Stimulated activated CD8-positive, alpha-beta memory T cell treated with anti-CD3 and anti-CD28 coated beads, Interleukin-15, amount 100 ng/mL, for 48 hours (primary cell): ENCODE results near the gene TYMP.

Experiments
- DNase-seq, 2 donors: peaks; one replicate each; pipeline ENCODE4 v3.0.0-alpha.2; 2020; ENCODE audit warnings: low read depth in 2 of 2

The TYMP gene, protein sequence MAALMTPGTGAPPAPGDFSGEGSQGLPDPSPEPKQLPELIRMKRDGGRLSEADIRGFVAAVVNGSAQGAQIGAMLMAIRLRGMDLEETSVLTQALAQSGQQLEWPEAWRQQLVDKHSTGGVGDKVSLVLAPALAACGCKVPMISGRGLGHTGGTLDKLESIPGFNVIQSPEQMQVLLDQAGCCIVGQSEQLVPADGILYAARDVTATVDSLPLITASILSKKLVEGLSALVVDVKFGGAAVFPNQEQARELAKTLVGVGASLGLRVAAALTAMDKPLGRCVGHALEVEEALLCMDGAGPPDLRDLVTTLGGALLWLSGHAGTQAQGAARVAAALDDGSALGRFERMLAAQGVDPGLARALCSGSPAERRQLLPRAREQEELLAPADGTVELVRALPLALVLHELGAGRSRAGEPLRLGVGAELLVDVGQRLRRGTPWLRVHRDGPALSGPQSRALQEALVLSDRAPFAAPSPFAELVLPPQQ

DNA sequence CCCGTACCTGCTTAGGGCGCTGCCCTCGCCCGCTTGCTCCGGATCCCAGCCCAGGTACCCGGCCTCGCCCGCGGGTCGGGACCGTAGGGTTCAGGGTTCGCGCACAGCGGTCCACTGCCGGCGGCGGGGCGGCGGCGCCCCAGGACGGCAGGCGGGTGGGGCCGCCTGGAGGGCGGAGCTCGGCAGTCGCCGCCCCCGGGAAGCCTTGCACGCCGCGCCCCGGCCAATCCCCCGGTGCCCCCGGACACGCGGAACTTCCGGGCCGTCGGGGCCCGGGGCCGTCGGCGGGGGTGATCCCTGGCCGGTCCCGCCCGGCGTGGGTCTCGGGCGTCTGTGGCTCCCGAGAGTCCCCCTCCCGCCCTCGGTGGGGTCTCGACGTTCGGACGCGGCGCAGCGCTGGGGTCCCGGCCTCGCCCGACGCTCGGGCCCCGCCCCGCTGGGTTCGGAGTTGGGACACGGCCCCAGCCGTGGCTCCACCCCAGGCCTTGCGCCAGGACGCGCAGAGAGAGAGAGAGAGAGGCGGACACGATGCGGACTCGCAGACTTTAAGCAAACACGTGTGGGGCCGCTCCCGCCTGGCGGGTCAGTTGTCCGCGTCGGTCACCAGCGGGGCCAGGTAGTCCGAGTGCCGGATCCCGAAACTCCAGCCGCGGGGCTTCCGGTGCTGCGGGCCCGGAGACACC is at the start of gene TYMP:
TSS of gene TYMP (minus strand) at position 116 of the 683 bp plus-strand sequence. CDS start 303 bp downstream, outside the sequence.
- DNase-seq, result peak in 1 of 2 donors; percentile 67

DNA sequence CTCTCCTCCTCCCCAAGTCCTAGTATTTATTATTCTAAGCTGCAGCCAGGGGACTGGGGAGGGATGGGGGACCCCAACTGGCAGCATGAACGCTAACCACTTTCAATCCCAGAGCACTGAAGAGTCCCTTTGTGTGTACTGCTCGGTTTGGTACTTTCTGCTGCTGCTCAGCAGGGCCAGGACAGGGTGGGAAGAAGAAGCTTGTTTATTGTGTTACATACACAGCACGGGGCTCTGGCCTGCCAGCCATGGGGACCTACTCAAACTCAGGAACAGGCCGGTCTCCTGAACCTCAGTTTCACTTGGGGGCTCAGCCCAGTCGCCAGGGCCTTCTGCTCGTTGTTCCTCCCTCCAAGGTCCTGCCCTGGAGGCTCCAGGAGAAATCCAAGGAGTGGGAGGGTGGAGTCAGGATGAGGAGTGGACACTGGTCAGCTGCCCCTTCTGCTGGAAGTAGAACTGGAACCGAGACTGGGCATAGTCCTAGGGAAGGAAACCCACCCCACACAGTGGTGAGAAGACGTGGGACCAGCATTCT is 49.0 kb upstream of the TYMP start:
- no peak for DNase-seq

DNA sequence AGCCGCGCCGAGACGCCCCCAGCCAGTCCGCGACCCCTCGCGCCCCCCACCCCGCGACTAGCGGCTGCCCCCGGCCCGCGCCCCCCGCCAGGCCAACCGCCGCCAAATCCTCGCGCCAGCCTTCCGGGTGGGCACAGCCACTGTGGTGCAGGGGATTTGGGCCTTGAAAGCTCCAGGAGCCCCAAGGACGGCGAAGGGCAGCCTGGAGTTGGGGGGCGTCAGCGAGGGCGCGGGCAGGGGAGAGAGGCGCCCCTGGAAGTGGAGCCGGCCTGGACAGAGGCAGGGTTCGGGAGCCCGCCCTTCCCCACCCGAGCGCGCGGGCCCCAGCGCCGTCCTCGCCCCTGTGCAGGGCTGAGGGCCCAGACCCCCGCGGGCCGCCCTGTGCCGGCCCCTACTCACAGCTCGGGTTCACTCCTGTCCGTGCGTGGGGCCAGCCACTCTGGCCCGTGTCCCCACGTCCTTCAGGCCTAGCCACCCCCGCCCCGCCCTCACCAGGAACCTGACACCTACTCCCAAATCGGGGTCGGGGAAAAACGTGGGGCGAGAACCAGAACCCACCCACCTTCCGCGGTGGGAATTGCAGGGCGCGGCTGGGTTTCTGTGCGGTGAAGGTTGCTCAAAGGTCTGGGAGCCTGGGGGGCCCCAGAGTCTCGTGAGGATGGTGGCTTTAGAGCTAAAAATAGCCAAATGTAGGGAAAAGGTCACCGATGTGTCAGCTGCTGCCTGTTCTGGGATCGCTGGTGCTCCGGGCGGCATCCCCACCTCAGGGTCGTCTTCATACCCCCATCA is 48.4 kb upstream of the TYMP start, which contains the start of gene CPT1B:
TSS of gene CPT1B (minus strand) at position 441 of the 789 bp plus-strand sequence. CDS start 512 bp downstream, outside the sequence.
- DNase-seq, result no peak

DNA sequence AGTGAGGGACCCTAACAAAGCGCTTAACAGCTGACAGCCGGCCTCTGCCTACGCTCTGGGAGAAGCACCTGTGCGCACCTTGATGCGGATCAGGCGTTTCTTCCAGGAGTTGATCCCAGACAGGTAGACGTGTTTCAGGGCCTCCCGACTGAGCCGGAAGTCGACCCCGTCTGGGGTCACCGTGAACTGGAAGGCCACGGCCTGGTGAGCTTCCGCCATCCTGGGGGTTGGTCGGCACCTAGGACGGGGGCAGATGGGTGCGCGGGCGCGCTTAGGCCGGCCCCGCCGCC is 47.8 kb upstream of the TYMP start:
- DNase-seq, result no peak

DNA sequence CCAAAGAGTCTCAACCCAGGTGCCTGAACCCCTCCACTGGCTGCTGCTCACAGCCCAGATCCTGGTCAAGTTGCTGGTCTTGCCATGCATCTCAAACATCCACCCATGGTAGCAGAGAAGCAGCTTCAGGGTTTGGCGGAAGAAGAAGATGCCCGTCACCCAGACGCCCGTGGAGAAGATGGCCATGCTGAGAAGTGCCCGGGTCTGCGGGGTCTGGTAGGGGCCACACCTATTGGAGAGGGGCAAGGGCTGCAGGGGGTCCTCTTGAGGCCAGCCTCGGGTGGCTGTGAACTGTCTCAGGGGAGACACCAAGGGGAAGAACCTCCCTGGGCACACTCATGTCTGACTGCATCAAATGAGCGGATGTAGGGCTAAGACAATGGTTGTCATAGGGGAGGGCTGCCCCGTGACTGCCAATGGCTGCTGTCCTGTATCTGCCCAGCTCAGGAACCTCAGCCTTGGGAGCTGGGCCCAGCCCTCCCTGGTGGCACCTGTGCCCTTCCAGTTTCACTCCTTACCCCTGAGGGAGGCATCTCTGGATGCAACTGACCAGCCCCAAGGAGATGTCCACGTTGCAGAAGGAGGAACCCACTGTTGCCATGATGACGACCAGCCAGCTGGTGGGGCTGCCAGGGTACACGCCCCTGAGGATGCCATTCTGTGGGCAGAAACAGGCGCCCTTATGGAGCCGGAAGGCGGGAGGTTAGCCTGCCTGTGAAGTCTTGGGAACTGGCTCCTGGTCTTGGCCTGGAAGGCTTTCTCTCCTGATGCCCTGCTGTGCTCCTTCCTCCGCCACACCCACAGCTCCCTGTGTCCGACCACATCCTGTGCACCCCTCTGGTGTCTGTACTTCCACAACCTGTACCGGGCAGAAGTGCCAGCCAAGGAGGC is 47.2 kb upstream of the TYMP start:
- DNase-seq, result no peak

DNA sequence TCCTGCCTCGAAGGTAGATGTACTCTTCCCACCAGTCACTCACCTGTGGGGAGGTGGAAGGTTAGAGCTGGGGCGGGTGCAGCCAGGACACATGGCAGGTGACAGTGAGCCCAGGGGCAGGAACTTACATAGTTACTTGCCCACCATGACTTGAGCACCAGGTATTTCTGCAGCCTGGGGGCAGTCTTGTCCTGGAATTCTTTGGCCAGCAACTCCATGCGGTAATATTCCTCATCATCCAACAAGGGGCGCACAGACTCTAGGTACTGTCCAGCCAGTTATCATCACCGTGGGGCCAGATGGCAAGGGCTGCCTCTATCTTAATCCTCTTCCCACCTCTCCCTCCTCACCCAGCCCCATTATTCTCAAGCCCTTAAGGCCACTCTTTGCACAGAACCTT is 46.3 kb upstream of the TYMP start:
- no peak for DNase-seq

DNA sequence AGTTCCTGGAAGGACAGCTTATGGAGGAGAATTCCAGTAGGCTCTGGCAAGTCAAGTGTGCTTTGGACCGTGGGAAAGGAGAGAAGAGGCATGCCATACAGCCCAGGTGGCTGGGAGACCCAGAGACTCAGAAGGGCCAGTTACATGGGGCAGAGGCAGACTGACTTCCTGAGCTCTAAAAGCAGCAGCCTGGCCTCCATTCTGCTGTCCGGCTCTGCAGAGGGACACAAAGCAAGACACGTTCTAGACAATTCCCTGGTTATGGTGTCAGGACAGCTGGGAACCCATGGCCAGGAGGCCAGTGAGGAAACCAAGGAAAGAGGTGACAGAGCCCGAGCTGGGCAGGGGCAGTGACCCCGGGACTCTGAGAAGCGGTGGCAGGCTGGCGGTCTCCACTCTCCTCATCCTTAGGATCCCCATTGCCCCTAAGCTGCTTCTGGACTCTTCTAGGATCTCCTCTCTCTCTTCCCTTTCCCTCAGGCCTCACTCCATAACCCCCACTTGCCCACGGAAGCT is 45.7 kb upstream of the TYMP start:
- DNase-seq, result no peak

DNA sequence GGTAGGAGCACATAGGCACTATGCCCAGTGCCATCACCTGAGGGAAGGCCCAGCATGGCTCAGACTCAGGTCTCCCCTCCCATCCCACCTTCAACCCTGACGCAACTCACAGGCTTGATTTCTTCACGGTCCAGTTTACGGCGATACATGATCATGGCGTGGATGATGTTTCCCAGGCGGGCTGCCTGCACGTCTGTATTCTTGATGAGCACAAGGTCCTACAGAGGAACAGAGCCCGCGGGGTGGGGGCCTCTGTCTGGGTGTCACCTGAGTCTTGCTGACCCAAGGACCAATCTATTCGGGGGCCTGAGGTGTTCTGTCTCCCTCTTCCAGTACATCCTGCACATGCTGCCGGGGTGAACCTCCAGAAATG is 44.6 kb upstream of the TYMP start:
- DNase-seq, result no peak

DNA sequence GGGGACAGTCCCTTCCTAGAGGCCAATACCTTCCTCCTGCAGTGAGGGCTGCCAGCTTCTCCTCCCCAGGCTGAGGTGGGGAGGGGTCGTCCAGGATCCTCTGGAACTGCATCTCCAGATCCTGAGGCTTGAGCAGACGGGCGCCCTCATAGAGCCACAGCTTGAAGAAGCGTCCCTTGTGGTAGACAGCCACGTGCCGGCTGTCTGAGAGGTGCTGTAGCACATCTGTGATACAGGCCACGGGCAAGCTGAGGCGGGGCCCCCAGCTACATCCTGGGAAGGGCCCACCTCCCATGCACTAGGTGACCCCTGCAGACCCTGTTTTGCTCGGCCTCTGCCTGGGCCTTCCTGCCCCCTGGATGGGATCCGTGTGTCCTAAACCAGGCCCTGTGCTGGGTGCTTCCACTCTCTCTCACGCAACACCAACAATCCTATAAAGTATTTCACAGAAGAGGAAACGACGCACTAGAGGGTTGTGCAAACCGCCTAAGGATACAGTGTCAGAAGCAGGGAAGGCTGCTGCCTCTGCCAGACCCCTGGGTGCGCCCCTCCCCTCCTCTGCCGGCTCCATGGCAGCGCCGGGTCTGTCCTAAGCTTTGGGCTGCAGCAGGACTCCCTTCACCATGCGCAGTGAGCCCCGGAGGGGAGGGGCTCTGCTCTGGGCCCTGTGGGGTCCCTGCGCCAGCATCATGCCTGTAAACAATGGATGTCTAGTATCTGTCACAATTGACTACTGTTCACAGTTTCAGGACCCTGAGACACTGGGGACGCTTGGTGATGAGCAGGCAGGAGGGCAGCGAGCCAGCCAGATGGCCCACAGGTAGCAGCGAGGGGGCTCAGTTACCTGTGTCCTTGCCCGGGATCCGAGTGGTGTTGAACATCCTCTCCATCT is 43.9 kb upstream of the TYMP start:
- DNase-seq, result no peak

DNA sequence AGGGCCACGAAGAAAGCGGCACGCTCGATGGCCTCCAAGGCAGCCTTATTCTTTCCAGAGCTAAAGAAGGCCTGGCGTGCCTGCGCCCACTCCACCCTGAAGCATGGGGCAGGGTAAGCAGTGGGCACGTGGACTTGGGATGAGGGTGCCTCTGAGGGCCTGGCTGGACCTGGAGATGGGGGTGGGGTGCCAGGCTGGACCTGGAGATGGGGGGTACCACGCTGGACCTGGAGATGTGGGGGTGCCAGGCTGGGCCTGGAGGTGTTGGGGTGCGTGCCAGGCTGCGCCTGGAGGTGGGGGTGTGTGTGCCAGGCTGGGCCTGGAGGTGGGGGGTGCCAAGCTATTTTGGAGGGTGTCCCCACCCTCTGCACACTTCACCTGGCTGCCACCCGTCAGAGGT is 43.2 kb upstream of the TYMP start:
- DNase-seq, result no peak

DNA sequence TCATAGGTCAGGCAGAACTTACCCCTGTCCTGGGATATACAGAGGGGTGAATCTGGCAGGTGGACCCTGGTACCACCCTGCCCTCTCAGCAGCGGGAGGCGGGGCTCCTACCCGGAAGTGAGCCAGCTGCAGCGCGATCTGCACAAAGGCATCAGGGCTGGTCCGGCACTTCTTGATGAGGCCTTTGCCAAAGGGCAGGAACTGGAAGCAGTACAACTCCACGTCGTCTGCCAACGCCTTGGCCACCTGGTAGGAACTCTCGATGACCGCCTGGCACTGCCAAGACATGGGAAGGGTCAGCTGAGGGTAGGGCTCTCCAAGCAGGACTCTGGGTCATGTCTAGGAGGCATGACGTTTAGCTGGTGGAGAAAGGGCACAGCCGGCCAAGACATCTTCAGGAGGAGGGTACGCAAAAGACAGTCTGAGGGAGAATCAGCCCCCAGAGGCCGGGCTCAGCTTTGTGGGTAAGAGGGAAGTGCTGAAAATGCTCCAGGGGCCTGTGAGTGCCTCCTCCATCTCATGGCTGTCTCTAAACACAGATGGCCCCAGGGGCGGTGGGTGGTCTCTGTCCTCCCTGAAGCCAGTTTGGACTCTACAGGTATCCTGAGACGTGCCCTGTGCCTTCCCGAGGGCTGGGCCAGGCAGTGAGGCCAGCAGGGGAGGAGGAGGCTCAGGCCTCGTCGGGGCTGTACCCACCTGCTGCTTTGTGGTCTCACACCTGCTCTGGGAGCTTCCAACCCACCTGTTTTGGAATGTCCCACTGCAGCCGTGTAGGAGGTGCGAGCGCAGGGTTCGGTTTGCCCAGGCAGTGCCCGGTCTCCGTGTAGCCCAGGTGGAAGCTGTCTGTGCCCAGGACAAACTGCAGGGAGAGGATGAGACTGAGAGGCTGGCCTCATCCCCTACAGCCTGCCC is 41.7 kb upstream of the TYMP start:
- no peak for DNase-seq

DNA sequence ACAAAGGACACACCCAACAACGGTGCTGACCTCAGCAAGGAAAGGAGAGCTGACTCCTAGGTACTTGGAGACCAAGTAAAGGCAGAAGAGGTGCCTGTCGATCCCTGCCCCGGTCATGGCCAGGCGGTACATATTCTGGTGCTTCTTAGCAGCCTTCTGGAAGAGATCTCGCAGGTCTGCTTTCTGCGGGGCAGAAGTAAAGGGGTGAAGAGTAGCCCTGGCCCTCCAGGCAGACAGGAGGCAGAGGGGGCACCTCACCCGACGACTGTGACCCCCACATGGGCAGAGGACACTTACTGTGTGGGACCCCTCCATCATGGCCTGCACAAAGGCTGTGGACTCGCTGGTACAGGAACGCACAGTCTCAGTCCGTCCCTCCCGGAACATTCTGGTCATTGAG is 41.0 kb upstream of the TYMP start:
- DNase-seq, result no peak

DNA sequence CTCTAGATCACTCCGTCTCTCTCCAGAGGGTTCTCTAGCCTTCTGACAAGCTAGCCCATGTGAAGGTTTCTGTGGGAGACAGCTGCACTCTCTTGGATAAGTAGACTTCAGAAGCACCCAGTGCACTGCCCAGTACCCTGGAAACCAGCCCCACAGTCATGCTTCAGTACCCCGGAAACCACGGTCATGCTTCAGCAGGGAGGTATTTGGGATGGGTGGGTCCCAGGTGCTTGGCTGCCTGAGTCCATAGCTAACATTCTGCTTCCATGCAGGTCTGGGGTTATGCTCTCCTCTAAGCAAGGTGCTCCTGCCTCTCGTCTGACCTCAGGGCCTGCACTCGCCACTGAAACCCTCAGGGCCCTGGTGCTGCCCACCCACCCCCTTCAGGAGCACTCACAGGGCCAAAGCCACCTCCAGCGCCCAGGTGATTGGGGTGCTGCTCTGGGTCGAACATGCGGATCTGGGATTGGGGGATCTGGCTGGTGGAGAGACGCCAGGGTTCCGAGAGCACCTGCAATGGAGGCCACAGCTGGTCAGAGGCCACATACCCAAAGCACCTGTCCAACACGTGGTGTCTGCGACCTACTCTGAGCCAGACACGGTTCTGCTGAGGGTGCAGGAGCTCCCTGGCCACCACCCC is 40.2 kb upstream of the TYMP start:
- DNase-seq, result no peak

DNA sequence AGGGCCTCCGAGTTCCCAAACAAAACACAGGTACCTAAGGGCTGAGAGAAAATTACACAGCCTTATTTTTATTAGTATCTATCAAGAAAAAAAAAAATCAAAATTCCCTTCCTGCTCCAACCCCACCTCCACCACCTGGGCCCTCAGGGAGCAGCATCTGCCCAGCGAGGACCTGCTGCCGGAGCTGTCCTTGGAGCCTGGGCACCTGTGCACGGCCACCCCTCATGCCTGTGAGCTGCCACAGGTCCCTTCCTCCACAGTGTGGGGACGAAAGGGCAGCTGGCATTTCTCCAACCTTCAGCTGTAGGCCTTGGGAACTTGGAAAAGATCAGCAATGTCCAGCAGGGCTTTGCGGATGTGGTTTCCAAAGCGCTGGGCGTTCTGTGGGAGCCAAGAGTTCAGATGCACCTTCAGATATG is 39.2 kb upstream of the TYMP start:
- DNase-seq, result no peak

DNA sequence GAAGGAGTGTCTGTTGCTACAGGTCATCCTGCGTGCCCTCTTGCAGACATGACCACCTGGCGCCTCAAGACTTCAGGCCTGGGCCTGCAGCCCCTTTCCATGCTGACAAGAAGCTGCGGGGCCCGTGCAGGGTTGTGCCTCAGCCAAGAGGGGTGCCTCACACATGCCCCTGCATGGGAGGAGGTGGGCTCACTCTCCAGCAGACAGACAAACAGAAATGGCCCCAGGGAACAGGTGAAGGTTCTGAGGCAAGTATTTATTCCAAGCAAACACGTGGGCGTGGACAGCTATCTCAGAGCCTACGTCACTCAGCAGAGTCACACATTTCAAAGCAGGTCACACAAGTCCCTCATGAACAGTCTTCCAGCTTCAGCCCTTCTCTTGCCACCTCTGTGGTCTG is 38.8 kb upstream of the TYMP start:
- no peak for DNase-seq

DNA sequence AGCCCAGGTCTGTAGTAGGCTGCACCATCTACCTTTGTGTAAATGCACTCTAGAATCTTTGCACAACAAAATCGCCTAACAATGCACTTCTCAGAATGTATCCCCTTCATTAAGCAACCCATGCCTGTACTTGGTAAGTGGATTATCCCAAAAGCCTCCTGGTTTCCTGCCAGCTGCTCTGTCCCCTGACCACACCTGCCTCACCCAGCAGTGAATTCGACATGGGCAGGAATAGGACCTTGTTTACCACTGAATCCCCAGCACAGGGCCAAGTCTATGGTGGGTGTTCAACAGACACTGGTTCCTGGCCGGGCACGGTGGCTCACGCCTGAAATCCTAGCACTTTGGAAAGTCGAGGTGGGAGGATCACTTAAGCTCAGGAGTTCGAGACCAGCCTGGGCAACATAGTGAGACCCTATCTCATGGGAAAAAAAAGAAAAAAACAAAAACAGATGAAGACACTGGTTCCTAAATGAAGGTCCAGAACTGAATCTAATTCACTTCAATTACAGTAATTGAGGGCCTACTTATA is 38.0 kb upstream of the TYMP start:
- DNase-seq, result no peak

DNA sequence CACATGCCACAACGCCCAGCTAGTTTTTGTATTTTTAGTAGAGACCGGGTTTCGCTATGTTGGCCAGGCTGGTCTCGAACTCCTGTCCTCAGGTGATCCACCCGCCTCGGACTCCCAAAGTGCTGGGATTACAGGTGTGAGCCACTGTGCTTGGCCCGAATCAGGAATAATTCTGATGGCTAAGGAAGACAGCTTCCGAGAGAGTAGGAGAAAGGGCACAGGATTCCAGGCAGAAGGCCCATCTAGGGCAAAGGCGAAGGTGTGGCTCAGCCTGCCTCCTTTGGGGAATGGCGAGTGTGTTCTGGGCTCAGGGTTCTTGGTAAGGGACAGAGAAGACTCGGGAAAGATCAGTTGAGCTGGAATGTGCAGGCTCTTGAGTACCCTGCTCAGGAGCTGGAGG is 34.5 kb upstream of the TYMP start:
- no peak for DNase-seq
